BLaER1 treated with 17β-estradiol and CSF1 and Interleukin-3, amounts not matched to agents 10 nM and 100 nM (cell line): ENCODE results near the gene COL5A1.
A peak's percentile ranks its signal among the peaks of the same experiment; 100 is the strongest.

Experiments used
- H3K27ac ChIP-seq, 11 experiments: shearing (Covaris generic); formaldehyde crosslinking; 2 replicates each; pipeline ENCODE4 v1.8.1; 2022
- H3K27me3 ChIP-seq, 11 experiments: shearing (Covaris generic); formaldehyde crosslinking; 2 replicates each; pipeline ENCODE4 v1.8.1; 2022
- H3K36me3 ChIP-seq, 11 experiments: shearing (Covaris generic); formaldehyde crosslinking; 2 replicates each; pipeline ENCODE4 v1.8.1; 2022
- H3K4me1 ChIP-seq, 10 experiments: shearing (Covaris generic); formaldehyde crosslinking; 2 replicates each; pipeline ENCODE4 v1.8.1; 2022
- H3K4me2 ChIP-seq, 11 experiments: shearing (Covaris generic); formaldehyde crosslinking; 2 replicates each; pipeline ENCODE4 v1.8.1; 2022
- H3K4me3 ChIP-seq, 10 experiments: shearing (Covaris generic); formaldehyde crosslinking; 2 replicates each; pipeline ENCODE4 v1.8.1; 2022
- H3K9ac ChIP-seq, 11 experiments: shearing (Covaris generic); formaldehyde crosslinking; 2 replicates each; pipeline ENCODE4 v1.8.1; 2022
- H3K9me3 ChIP-seq, 11 experiments: shearing (Covaris generic); formaldehyde crosslinking; replicated peaks in 1 of 11; 2 replicates each; pipeline ENCODE4 v1.8.1; 2022
- H4K20me1 ChIP-seq, 11 experiments: shearing (Covaris generic); formaldehyde crosslinking; 2 replicates each; pipeline ENCODE4 v1.8.1; 2022
- Cebpa-rat ChIP-seq, 11 experiments: shearing (Covaris generic); IDR thresholded peaks; 2 replicates each; pipeline ENCODE4 v1.8.1; 2022

The COL5A1 gene

DNA sequence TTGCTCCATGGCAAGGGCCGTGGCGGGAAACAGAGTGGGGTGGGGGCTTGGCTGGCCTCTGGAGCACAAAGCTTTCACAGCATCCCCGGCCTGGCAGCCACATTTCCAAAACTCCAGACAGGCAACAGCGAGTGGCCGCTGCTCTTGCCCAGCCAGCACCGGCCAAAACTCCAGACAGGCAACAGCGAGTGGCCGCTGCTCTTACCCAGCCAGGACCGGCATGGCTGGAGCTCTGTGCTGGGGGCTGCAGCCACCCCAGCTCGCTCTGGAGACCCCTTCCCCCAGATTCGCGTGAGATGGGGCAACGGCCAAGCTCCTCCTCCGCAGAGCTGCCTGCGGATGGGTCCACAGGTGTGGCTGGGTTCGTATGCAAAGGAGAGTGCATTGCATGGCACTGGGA, 98.5 kb downstream of the COL5A1 start:
- no peak for TF ChIP-seq Cebpa-rat (IDR thresholded peaks at IDR 0.05)
- Histone ChIP-seq H3K9me3 (peaks cover 6 to 12% (median 9%) of the 10 kb centered on the region in 11 experiments), H3K4me2 (no peak overlapping the region), H3K4me1 (peaks cover 0 to 64% (median 38%) of the 10 kb centered on the region in 10 experiments; a peak in 16 of 20 replicates), H3K27ac (no peak overlapping the region), H3K9ac (no peak overlapping the region), H3K27me3 (peaks cover 0 to 88% (median 0%) of the 10 kb centered on the region in 11 experiments; a peak in 7 of 22 replicates), H4K20me1 (peaks cover 0 to 85% (median 40%) of the 10 kb centered on the region in 11 experiments; a peak in 13 of 22 replicates), H3K36me3 (peaks cover 0 to 21% (median 14%) of the 10 kb centered on the region in 11 experiments; a peak in 14 of 22 replicates), H3K4me3 (no peak overlapping the region)

DNA sequence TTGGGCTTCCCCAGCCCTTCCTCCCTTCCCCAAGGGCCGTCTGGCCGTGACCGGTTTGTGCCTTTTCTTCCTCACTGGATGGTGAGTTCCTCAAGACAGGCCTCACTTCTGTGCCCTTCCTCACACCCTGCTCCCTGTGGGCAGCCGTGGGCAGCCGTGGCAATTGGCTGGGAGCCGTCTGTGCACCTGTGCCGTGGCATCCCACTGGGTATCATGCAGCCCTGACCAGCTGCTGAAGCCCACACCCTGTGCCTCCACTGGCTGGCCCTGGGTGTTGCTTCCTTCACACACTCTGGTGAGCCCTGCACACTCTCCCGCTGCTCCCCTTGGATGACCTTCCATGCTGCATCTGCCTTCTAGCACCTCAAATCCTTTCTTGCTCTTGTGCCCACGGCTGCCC, 100.2 kb downstream of the COL5A1 start:
- Histone ChIP-seq H3K27me3 (peaks cover 0 to 73% (median 0%) of the 10 kb centered on the region in 11 experiments; a peak in 7 of 22 replicates), H3K27ac (no peak overlapping the region), H3K36me3 (peaks cover 0 to 39% (median 31%) of the 10 kb centered on the region in 11 experiments; a peak in 17 of 22 replicates), H4K20me1 (peaks cover 0 to 70% (median 35%) of the 10 kb centered on the region in 11 experiments; a peak in 13 of 22 replicates), H3K9me3 (peaks cover 17 to 29% (median 25%) of the 10 kb centered on the region in 11 experiments), H3K4me3 (no peak overlapping the region), H3K4me2 (peak overlapping the region in 4 of 11 experiments; percentile 15 to 39 (median 32); a peak in 4 of 22 replicates), H3K4me1 (peaks cover 0 to 57% (median 35%) of the 10 kb centered on the region in 10 experiments; a peak in 16 of 20 replicates), H3K9ac (peak overlapping the region in 1 of 11 experiments; percentile 8; a peak in 1 of 22 replicates)
- no peak for TF ChIP-seq Cebpa-rat (IDR thresholded peaks at IDR 0.05)

- H4K20me1 ChIP-seq: peaks cover 0 to 59% (median 25%) of the 10 kb centered on the region in 11 experiments; a peak in 11 of 22 replicates
- H3K4me1 ChIP-seq: peaks cover 0 to 46% (median 23%) of the 10 kb centered on the region in 10 experiments; a peak in 13 of 20 replicates
- no peak overlapping the region for H3K27ac ChIP-seq
- H3K4me3 ChIP-seq: no peak overlapping the region
- peaks cover 21 to 40% (median 25%) of the 10 kb centered on the region in 11 experiments for H3K9me3 ChIP-seq
- peak overlapping the region in 1 of 11 experiments; percentile 14; a peak in 2 of 22 replicates for H3K9ac ChIP-seq
- peaks cover 0 to 64% (median 0%) of the 10 kb centered on the region in 11 experiments; a peak in 6 of 22 replicates for H3K27me3 ChIP-seq
- H3K4me2 ChIP-seq: peak overlapping the region in 7 of 11 experiments; percentile 19 to 59 (median 31); a peak in 11 of 22 replicates
- H3K36me3 ChIP-seq: peaks cover 0 to 50% (median 43%) of the 10 kb centered on the region in 11 experiments; a peak in 17 of 22 replicates
- no peak for TF ChIP-seq Cebpa-rat (IDR thresholded peaks at IDR 0.05)
Measured at GRCh38 chr9:134742822-134743535, 101.4 kb downstream of the COL5A1 start.

DNA sequence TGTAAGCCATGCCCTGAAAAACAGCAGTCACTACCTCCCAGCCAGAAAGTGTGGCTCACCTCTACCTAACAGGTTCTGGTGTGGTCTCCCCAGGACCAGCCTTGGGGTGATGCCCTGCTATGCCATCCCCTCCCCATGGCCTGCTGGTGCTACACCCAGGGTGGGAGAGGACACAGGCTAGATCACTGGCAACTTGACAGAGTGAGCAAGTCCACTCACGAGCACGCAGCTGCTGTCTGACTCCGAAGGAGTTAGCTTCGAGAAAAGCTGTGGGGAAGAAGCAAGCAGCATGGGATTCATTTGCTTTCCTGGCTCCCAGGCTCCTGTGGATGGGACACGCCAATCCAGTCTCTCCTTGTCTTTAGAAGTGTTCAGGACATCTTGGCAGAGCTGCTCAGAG, 102.2 kb downstream of the COL5A1 start:
- H3K27me3 ChIP-seq: peaks cover 0 to 55% (median 0%) of the 10 kb centered on the region in 11 experiments; a peak in 5 of 22 replicates
- H3K9me3 ChIP-seq: peaks cover 21 to 42% (median 25%) of the 10 kb centered on the region in 11 experiments
- no peak for TF ChIP-seq Cebpa-rat (IDR thresholded peaks at IDR 0.05)
- H3K4me1 ChIP-seq: peaks cover 0 to 37% (median 15%) of the 10 kb centered on the region in 10 experiments; a peak in 13 of 20 replicates
- H3K9ac ChIP-seq: 0 out of 22 replicates have a peak overlapping the region, but pooled peaks of 1 of the 11 experiments have one; percentile 20
- no peak overlapping the region for H3K4me3 ChIP-seq
- H3K4me2 ChIP-seq: peak overlapping the region in 7 of 11 experiments; percentile 19 to 59 (median 31); a peak in 11 of 22 replicates
- H3K36me3 ChIP-seq: peaks cover 0 to 55% (median 46%) of the 10 kb centered on the region in 11 experiments; a peak in 17 of 22 replicates
- H4K20me1 ChIP-seq: peaks cover 0 to 50% (median 18%) of the 10 kb centered on the region in 11 experiments; a peak in 11 of 22 replicates
- H3K27ac ChIP-seq: no peak overlapping the region

- peaks cover 0 to 55% (median 46%) of the 10 kb centered on the region in 11 experiments; a peak in 17 of 22 replicates for H3K36me3 ChIP-seq
- no peak for TF ChIP-seq Cebpa-rat (IDR thresholded peaks at IDR 0.05)
- H3K27ac ChIP-seq: no peak overlapping the region
- peaks cover 21 to 42% (median 25%) of the 10 kb centered on the region in 11 experiments for H3K9me3 ChIP-seq
- no peak overlapping the region for H3K9ac ChIP-seq
- peaks cover 0 to 31% (median 12%) of the 10 kb centered on the region in 10 experiments; a peak in 11 of 20 replicates for H3K4me1 ChIP-seq
- peaks cover 0 to 44% (median 13%) of the 10 kb centered on the region in 11 experiments; a peak in 11 of 22 replicates for H4K20me1 ChIP-seq
- peaks cover 0 to 54% (median 0%) of the 10 kb centered on the region in 11 experiments; a peak in 5 of 22 replicates for H3K27me3 ChIP-seq
- peak overlapping the region in 1 of 11 experiments; percentile 31; a peak in 1 of 22 replicates for H3K4me2 ChIP-seq
- no peak overlapping the region for H3K4me3 ChIP-seq
Measured at GRCh38 chr9:134744385-134745295, 103.0 kb downstream of the COL5A1 start.

DNA sequence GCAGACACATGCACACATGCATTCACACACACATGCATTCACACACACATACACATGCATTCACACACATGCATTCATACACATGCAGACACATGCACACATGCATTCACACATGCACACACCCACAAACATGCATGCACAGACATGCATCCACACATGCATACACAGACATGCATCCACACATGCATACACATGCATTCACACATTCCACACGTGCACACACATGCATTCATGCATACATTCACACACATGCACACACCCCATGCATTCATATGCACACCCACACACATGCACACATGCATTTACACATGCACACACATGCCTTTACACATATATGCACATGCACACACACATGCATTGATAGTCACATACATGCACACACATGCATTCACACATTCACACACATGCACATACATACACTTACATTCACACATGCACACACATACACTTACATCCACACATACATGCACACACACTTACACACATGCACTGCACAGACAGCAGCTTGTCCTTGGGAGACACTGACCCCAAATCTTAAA, 106.4 kb downstream of the COL5A1 start:
- Histone ChIP-seq H3K36me3 (peaks cover 0 to 55% (median 46%) of the 10 kb centered on the region in 11 experiments; a peak in 17 of 22 replicates), H4K20me1 (peaks cover 0 to 34% (median 17%) of the 10 kb centered on the region in 11 experiments; a peak in 14 of 22 replicates), H3K4me1 (peaks cover 13 to 48% (median 37%) of the 10 kb centered on the region in 10 experiments; a peak in 19 of 20 replicates), H3K27me3 (peaks cover 0 to 36% (median 0%) of the 10 kb centered on the region in 11 experiments; a peak in 6 of 22 replicates), H3K9ac (no peak overlapping the region), H3K4me3 (no peak overlapping the region), H3K4me2 (no peak overlapping the region), H3K9me3 (peaks cover 21 to 42% (median 25%) of the 10 kb centered on the region in 11 experiments), H3K27ac (no peak overlapping the region)
- no peak for TF ChIP-seq Cebpa-rat (IDR thresholded peaks at IDR 0.05)

DNA sequence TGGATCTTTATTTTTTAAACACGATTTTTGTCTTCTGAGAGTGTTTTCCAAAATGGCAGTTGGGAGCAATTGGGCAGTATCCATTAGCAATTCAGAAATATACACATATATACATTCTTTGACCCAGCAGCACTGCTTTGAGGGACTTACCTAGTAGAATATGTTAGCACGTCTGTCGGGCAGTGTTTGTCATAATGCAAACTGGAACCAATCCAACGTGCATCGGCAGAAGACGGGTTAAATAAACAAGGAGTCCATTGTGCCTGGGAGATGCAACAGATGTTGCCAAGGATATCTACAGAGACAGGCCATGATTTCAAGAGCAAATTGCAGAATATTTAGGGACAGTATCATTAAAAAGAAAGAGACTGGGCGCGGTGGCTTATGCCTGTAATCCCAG, 107.0 kb downstream of the COL5A1 start:
- H3K9me3 ChIP-seq: peaks cover 21 to 42% (median 25%) of the 10 kb centered on the region in 11 experiments
- H3K4me1 ChIP-seq: peaks cover 16 to 48% (median 36%) of the 10 kb centered on the region in 10 experiments; a peak in 19 of 20 replicates
- H3K4me3 ChIP-seq: no peak overlapping the region
- no peak overlapping the region for H3K27ac ChIP-seq
- H4K20me1 ChIP-seq: peaks cover 0 to 33% (median 19%) of the 10 kb centered on the region in 11 experiments; a peak in 14 of 22 replicates
- peaks cover 0 to 54% (median 46%) of the 10 kb centered on the region in 11 experiments; a peak in 17 of 22 replicates for H3K36me3 ChIP-seq
- no peak overlapping the region for H3K4me2 ChIP-seq
- H3K27me3 ChIP-seq: peaks cover 0 to 36% (median 0%) of the 10 kb centered on the region in 11 experiments; a peak in 7 of 22 replicates
- no peak for TF ChIP-seq Cebpa-rat (IDR thresholded peaks at IDR 0.05)
- H3K9ac ChIP-seq: no peak overlapping the region
